Nephron progenitor cell (in vitro differentiated cells): ENCODE results near the gene HK2.
A peak's percentile ranks its signal among the peaks of the same experiment; 100 is the strongest.
"Not testable (repeated sequence)": the region's sequence is repeated elsewhere in the genome, so short reads cannot be mapped to it uniquely, and the experiment has no call there.

Source experiments
- DNase-seq: peaks from one replicate; pipeline ENCODE4 v3.0.0; 2021
- H3K27ac Mint-ChIP-seq: 2 replicates; pipeline ENCODE4 v1.8.0; 2021; ENCODE audit warnings: mild to moderate bottlenecking, moderate library complexity, mixed read lengths
- H3K27me3 Mint-ChIP-seq: 2 replicates; pipeline ENCODE4 v1.8.0; 2021; ENCODE audit warnings: mild to moderate bottlenecking, low read depth, mixed read lengths; ENCODE audit not compliant: poor library complexity
- H3K36me3 Mint-ChIP-seq: 2 replicates; pipeline ENCODE4 v1.8.0; 2021; ENCODE audit warnings: low read depth, mixed read lengths
- H3K4me1 Mint-ChIP-seq: 2 replicates; pipeline ENCODE4 v1.8.0; 2021; ENCODE audit warnings: mixed read lengths
- H3K4me3 Mint-ChIP-seq: 2 replicates; pipeline ENCODE4 v1.8.0; 2021; ENCODE audit warnings: mild to moderate bottlenecking, moderate library complexity, mixed read lengths
- H3K9me3 Mint-ChIP-seq: 2 replicates; pipeline ENCODE4 v1.8.0; 2021; ENCODE audit warnings: mild to moderate bottlenecking, moderate library complexity, mixed read lengths
- TF ChIP-seq, protein P1 (sequence below): fragments of 200-600 bp; sonication (generic); IDR thresholded peaks from 2 replicates; pipeline ENCODE4 v1.5.0; 2021; ENCODE audit warnings: antibody characterized with exemption

The HK2 gene

DNA sequence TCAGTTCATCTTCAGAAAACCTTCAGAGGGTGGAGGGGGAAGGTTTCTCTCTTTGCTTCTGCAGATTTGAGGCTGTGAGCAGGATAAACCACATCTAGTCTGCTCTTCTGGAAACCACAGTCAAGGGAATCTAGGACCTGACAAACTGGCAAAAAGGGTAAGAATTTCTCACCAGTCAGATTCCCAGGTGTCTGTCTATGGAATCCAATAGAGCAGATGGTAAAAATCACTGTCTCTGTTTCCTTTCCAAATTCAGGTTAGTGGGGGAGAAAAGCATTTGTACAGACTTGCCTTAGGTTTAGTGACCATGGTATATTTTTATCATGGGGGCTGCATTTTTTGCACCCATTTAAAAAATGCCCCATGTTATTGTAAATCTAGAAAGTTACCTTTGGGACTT, 62.3 kb downstream of the HK2 start:
- Mint-ChIP-seq H3K27ac (peak overlapping the region; percentile 13), H3K36me3 (peaks cover 67% of the 10 kb centered on the region), H3K9me3 (peaks cover 9% of the 10 kb centered on the region), H3K27me3 (no peaks in the 10 kb centered on the region), H3K4me3 (no peak overlapping the region), H3K4me1 (no peaks in the 10 kb centered on the region)
- DNase-seq, result no peak
- TF ChIP-seq, protein P1, sequence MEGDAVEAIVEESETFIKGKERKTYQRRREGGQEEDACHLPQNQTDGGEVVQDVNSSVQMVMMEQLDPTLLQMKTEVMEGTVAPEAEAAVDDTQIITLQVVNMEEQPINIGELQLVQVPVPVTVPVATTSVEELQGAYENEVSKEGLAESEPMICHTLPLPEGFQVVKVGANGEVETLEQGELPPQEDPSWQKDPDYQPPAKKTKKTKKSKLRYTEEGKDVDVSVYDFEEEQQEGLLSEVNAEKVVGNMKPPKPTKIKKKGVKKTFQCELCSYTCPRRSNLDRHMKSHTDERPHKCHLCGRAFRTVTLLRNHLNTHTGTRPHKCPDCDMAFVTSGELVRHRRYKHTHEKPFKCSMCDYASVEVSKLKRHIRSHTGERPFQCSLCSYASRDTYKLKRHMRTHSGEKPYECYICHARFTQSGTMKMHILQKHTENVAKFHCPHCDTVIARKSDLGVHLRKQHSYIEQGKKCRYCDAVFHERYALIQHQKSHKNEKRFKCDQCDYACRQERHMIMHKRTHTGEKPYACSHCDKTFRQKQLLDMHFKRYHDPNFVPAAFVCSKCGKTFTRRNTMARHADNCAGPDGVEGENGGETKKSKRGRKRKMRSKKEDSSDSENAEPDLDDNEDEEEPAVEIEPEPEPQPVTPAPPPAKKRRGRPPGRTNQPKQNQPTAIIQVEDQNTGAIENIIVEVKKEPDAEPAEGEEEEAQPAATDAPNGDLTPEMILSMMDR, result no peak

DNA sequence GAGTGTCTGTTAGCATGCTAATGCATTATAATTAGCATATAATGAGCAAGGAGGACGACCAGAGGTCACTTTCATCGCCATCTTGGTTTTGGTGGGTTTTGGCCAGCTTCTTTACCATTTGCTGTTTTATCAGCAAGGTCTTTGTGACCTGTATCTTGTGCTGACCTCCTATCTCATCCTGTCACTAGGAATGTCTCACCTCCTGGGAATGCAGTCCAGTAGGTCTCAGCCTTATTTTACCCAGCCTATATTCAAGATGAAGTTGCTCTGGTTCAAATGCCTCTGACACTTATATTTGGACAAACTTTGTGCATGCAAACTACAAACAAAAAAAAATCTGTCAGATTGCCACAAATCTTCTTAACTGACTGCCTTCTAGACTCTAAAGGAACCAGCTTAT, 66.3 kb downstream of the HK2 start:
- not testable (repeated sequence) for H3K27me3 Mint-ChIP-seq, H3K4me3 Mint-ChIP-seq, H3K9me3 Mint-ChIP-seq, H3K4me1 Mint-ChIP-seq, DNase-seq, H3K27ac Mint-ChIP-seq
- peaks cover 27% of the 10 kb centered on the region for H3K36me3 Mint-ChIP-seq

DNA sequence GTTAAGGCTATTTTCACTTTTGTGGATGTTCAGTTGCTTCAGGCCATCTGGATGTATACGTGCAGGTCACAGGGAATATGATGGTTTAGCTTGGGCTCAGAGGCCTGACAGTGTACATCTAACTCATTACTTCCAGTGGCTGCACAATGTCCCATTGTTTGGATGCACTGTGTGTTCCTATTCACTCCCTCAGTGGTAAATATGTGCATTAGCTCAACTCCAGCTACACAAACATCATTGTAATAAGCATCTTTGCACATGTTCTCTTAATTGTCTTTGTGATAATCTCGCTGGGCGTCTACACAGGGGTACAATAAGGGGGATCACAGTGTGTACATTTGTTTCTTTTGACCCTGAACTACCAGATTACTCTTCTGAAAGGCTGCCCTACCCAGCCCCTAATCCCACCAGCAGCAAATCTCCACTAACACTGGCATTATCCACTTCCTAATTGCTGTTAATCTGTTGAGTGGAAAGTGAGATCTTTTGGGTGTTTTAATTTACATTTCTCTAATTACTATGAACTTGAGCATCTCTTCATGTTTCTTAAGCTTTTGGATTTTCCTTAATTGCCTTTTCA, 68.4 kb downstream of the HK2 start:
- no peaks in the 10 kb centered on the region for H3K4me1 Mint-ChIP-seq
- no peak overlapping the region for H3K27ac Mint-ChIP-seq
- TF ChIP-seq, protein P1, result no peak

DNA sequence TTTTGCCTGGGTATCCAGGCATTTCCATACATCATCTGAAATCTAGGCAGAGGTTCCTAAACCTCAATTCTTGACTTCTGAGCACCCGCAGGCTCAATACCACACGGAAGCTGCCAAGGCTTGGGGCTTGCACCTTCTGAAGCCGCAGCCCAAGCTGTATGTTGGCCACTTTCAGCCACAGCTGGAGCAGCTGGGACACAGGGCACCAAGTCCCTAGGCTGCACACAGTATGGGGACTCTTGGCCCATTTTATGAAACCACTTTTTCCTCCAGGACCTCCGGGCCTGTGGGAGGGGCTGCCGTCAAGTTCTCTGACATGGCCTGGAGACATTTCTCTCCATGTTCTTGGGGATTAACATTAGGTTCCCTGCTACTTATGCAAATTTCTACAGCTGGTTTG, 72.5 kb downstream of the HK2 start:
- Mint-ChIP-seq H3K27ac (no peak overlapping the region), H3K36me3 (peaks cover 6% of the 10 kb centered on the region), H3K27me3 (peaks cover 23% of the 10 kb centered on the region), H3K4me1 (peaks cover 6% of the 10 kb centered on the region), H3K4me3 (no peak overlapping the region), H3K9me3 (peaks cover 12% of the 10 kb centered on the region)
- DNase-seq, result no peak
- TF ChIP-seq, protein P1, result no peak

More for the DNA sequence above, 68.4 kb downstream of the HK2 start:
- DNase-seq, result no peak
- Mint-ChIP-seq H3K36me3 (peaks cover 16% of the 10 kb centered on the region), H3K9me3 (peaks cover 11% of the 10 kb centered on the region), H3K27me3 (peaks cover 6% of the 10 kb centered on the region), H3K4me3 (no peak overlapping the region)

DNA sequence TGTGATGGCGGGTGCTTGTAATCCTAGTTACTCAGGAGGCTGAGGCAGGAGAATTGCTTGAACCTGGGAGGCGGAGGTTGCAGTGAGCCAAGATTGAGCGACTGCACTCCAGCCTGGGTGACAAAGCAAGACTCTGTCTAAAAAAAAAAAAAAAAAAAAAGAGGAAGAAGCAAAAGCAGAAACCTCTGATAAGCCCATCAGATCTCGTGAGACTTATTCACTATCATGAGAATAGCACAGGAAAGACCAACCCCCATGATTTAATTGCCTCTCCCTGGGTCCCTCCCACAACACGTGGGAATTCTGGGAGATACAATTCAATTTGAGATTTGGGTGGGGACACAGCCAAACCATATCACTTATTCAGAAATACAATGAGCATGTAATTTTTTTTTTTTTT, 73.6 kb downstream of the HK2 start:
- not testable (repeated sequence) for H3K27ac Mint-ChIP-seq, H3K4me3 Mint-ChIP-seq, H3K4me1 Mint-ChIP-seq, DNase-seq, H3K36me3 Mint-ChIP-seq
- Mint-ChIP-seq H3K27me3 (peaks cover 21% of the 10 kb centered on the region), H3K9me3 (peaks cover 12% of the 10 kb centered on the region)

DNA sequence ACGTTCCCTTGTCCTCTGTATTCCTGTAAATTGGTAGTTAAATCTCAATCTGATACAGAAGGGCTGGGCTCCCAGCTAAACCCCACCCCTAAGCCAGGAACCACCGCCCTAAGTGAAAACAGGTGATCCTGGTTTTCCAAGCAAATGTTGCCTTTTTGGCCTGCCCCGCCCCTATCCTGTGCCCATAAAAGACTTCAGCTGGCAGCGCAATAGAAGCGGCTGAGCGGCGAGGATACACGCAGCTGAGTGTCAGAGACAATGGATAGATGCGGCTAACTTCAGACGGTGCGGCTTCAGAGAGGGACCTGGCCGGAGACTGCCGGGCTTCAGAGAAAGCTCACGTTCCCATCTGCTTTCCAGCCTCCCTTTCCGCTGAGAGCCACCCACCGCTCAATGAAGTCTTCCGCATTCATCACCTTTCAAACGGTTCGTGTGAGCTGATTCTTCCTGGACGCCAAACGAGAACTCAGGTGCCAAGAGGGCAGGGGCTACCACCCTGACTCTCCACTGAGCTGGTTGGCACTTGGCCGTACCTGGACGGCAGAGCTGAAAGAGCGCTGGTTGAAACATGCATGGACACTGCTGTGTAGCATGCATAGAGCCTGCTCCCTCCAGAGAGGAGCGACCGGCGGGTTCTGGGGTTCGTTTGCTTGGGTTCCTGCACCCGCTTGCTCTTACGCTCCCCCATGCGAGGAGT, 75.0 kb downstream of the HK2 start:
- Mint-ChIP-seq H3K4me1 (peaks cover 6% of the 10 kb centered on the region), H3K9me3 (peaks cover 12% of the 10 kb centered on the region), H3K36me3 (peaks cover 6% of the 10 kb centered on the region), H3K4me3 (peak overlapping the region; percentile 56), H3K27ac (peak overlapping the region; percentile 59), H3K27me3 (peaks cover 20% of the 10 kb centered on the region)
- DNase-seq, result peak; percentile 21
- TF ChIP-seq, protein P1, result no peak

DNA sequence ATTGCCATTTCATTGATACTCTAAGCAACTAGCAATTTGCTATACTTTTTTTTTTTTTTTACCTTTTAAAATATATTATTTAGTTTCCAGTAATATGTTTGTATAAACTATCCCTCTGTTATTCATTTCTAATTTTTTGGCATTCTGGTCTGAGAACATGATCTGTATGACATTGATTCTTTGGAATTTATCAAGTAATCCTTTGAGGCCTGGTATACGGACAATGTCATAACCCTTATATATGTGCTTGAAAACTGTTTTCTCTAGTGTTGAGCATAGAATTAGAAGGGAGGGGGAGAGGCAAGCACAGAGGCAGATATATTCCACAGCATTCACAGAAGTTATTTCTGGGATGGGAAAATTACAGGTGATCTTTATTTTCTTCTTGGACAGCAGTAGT, 76.3 kb downstream of the HK2 start:
- no peak overlapping the region for H3K4me3 Mint-ChIP-seq
- H3K36me3 Mint-ChIP-seq, result peaks cover 6% of the 10 kb centered on the region
- no peak for DNase-seq
- no peak overlapping the region for H3K27ac Mint-ChIP-seq
- peaks cover 12% of the 10 kb centered on the region for H3K9me3 Mint-ChIP-seq
- peaks cover 20% of the 10 kb centered on the region for H3K27me3 Mint-ChIP-seq
- H3K4me1 Mint-ChIP-seq, result peaks cover 6% of the 10 kb centered on the region
- TF ChIP-seq, protein P1, result no peak
